ENCODE data around the gene PASK.

GRCh38 chr2:241188361-241189092 is 39.3 kb upstream of the PASK start, which contains the start of gene ANO7:
- TF ChIP-seq POLR2A (IDR thresholded peaks at IDR 0.05), result no peak
- no peak for TF ChIP-seq CTCF (IDR thresholded peaks at IDR 0.05)
